SJSA1 (cell line): ENCODE measurements around the gene NEMP1. TPM values are rescaled to one million over a fixed set of nuclear protein-coding genes. Genes with fewer than 3 reads are reported as not detected.

Experiments used
- DNase-seq, 2 experiments: peaks; one replicate each; pipeline ENCODE4 v3.0.0-alpha.2; 2015 to 2020; ENCODE audit warnings: low spot score in 2 of 2, low read depth in 1 of 2
- H3K27ac ChIP-seq: fragments of 250-450 bp; sonication (Bioruptor Pico); 2 replicates; pipeline ENCODE4 v1.5.1; 2020; ENCODE audit warnings: mild to moderate bottlenecking, moderate library complexity
- H3K27me3 ChIP-seq: fragments of 250-450 bp; sonication (Bioruptor Pico); replicated peaks from 2 replicates; pipeline ENCODE4 v1.5.1; 2020; ENCODE audit warnings: mild to moderate bottlenecking, moderate library complexity
- H3K36me3 ChIP-seq: fragments of 250-450 bp; sonication (Bioruptor Pico); 2 replicates; pipeline ENCODE4 v1.5.1; 2020; ENCODE audit warnings: mild to moderate bottlenecking
- H3K4me1 ChIP-seq: fragments of 250-450 bp; sonication (Bioruptor Pico); replicated peaks from 2 replicates; pipeline ENCODE4 v1.6.1; 2021; ENCODE audit warnings: mild to moderate bottlenecking
- H3K4me3 ChIP-seq: fragments of 250-450 bp; sonication (Bioruptor Pico); 2 replicates; pipeline ENCODE4 v1.5.1; 2020; ENCODE audit warnings: mild to moderate bottlenecking
- H3K9me3 ChIP-seq: fragments of 250-450 bp; sonication (Bioruptor Pico); replicated peaks from 2 replicates; pipeline ENCODE4 v1.5.1; 2020; ENCODE audit warnings: mild to moderate bottlenecking
- total RNA-seq: library from RNA; depleted of rRNA; stranded (reverse); fragments of >200 nt; shearing (Covaris generic); gene quantifications from 2 replicates; pipeline ENCODE4 v1.2.3, GENCODE V29; 2014

Gene NEMP1
- total RNA-seq, 1 experiment from 2014 or later, result 40.3 TPM

DNA sequence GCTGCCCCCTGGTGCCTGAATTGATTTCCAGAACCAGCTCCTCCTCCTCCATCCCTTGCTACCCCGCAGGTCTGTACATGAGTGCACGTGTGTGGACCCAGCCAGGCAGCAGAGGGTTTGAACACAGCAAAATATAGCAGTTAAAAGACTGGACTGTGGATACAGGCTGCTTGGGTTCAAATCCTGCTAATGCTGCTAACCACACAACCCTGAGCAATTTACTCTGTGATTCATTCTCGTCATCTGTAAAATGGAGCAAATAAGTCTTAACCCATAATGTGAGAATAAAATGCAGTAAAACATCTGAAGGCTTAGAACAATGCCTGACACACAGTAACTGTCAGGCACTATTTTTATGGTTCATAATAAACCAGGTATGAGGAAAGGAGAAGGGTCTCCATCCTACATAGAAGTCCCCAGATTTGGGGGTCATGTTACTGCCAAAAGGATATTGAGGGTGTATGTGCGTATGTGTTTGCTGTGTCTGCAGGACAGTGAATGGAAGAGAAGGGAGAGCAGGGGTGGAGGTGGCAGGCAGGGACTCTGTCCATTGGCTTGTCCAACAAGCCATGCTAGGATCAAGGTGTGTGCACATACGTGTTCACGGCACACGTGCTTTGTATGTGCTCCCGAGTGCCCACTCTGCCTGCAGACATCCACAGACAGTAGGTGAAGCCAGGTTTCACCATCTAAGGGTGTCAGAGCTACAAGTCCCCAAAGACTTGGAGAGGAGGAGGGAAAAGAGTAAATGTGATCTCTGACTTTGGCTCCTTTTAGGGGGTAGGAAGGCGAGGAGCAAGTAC is 34.1 kb upstream of the NEMP1 start:
- DNase-seq, result no peak

DNA sequence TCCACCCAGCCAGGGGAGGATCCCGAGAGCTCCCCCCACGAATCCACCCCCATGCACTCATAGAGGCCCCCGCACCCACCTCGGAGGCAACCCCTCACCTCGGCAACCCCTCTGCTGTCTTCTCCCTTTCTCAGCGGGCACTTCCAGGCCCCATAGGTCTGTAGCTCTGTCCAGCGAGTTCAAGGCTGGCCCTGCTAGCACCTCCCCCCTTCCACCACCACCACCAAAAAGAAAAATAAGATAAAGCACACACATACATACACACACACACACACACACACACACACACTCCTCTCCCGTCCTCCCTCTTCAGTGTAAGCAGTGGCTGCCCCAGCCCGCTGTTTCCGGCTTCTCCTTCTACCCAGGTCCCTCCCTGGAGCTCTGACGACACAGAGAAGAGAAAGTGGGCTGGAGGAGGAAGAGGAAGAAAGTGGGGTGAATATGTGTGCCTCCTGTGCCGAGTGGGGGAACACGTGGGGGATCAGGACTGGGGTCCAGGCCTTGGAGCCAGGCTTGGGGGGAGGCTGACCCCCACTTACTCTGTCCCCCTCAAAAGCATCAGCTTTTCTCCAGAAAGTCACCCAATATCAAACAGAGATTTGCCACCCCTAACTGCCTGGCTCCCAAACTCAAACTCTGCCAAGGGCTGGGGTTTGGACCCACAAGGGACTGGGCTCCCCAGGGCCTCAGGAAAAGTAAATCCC is 32.6 kb upstream of the NEMP1 start, which contains the start of gene STAT6:
TSS of gene STAT6 (minus strand) at position 332 of the 704 bp plus-strand sequence. CDS start 3,084 bp downstream, outside the sequence.
- H3K4me3 ChIP-seq, result peak within 1 kb of the TSS; percentile 46
- peaks cover 18% of the 10 kb centered on the region for H3K36me3 ChIP-seq
- peak; percentile 80 for DNase-seq
- H3K9me3 ChIP-seq, result no peaks in the 10 kb centered on the region
- peak within 1 kb of the TSS; percentile 77 for H3K27ac ChIP-seq
- H3K27me3 ChIP-seq, result no peaks in the 10 kb centered on the region
- peaks cover 32% of the 10 kb centered on the region for H3K4me1 ChIP-seq

More for the DNA sequence above, 34.1 kb upstream of the NEMP1 start:
- peaks cover 32% of the 10 kb centered on the region for H3K4me1 ChIP-seq
- peak overlapping the region; percentile 46 for H3K4me3 ChIP-seq
- peak overlapping the region; percentile 77; the same call in 1 of the 2 replicates for H3K27ac ChIP-seq
- H3K27me3 ChIP-seq, result no peaks in the 10 kb centered on the region
- H3K9me3 ChIP-seq, result no peaks in the 10 kb centered on the region
- H3K36me3 ChIP-seq, result peaks cover 5% of the 10 kb centered on the region; the same call in 1 of the 2 replicates

DNA sequence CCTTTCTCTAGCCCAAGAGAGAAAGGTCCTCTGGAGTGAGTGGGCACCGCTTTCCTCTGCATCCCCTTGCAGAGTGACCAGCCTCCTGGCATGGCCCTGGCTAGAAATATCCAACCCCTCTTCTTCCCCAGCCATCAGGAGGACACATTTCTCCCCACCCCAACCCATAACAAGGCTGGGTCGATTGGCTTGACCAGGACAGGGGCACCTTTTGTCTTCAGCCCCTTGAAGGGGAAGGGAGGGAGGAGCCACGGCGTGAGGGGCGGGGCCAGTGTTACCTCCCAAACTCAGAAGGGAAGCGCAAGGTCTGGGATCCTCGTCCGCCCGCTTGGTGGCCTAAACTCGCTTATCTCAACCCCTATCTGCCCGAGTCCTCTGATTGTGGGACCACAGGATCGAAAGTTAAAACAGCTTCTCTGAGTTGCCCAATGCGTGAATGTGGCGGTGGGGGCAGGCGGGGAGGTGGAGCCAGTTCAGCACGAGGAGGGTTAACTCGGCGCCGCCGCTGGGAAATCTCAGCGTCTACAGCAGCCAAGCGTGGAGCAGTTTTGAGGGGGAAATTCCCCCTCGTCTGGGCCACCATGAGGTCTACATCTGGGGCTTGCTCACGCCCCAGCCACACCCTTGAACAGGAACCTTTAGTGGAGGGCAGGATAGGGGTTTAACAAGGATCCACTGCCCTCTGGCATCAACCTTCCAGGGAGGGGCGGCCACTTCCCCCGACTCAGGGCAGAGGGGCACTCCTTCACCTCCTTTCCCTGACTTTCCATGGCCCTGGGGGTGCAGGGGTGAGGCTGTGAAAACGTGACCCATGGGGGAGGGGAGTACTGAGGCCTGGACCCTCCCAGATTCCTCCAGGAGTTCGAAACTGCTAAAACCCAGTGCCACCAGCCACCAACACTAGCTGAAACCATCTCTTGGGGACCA is 31.8 kb upstream of the NEMP1 start:
- peaks cover 26% of the 10 kb centered on the region for H3K36me3 ChIP-seq
- H3K4me3 ChIP-seq, result peak overlapping the region; percentile 46
- H3K27ac ChIP-seq, result peak overlapping the region; percentile 77
- no peaks in the 10 kb centered on the region for H3K9me3 ChIP-seq
- no peaks in the 10 kb centered on the region for H3K27me3 ChIP-seq
- H3K4me1 ChIP-seq, result peaks cover 32% of the 10 kb centered on the region
- peak in 1 of 2 experiments; percentile 50 for DNase-seq

DNA sequence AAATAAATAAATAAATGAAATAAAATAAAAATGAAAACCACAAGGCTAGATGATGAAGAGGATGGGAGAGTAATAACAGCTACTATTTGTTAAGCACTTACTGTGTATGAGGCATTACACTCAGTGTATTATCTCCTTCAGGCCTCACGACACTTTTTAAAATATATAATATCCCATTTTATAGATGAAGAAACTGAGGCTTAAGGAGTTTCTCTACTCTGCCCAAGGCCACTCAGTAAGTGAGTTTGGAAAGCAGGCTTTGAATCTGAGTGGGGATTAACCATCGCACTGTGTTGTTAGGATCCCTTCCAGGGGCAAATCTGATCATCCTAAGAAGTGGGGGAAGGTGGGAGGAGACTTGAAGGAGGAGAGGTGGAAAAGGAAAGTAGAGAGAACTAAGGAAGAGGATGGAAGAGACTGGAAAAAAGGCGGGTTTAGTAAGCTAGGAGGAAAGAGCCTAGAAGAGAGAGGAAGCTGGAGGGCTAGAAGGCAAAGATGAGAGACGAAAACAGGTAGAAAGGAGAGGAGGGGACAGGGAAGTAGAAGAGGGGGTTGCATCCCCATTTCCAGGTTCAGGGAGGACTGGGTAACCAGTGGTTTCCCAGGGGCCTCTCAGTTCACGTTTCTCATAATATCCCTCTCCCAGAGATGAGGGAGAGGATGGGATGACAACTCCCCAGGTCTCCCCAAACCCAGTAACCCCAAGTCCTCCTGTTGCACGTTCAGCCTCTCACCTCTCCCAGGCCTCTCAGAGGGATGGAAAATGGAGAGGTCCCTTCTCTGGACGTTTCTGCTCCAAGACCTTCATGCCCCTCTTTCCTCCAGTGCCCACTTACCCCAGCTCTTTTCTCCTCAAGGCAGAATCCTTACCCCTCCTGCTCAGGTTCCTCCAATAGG is 30.9 kb upstream of the NEMP1 start:
- Histone ChIP-seq H3K4me1 (peaks cover 32% of the 10 kb centered on the region), H3K27me3 (no peaks in the 10 kb centered on the region), H3K9me3 (no peaks in the 10 kb centered on the region), H3K4me3 (peak overlapping the region; percentile 46), H3K36me3 (peaks cover 31% of the 10 kb centered on the region), H3K27ac (no peak overlapping the region)
- DNase-seq, result no peak

DNA sequence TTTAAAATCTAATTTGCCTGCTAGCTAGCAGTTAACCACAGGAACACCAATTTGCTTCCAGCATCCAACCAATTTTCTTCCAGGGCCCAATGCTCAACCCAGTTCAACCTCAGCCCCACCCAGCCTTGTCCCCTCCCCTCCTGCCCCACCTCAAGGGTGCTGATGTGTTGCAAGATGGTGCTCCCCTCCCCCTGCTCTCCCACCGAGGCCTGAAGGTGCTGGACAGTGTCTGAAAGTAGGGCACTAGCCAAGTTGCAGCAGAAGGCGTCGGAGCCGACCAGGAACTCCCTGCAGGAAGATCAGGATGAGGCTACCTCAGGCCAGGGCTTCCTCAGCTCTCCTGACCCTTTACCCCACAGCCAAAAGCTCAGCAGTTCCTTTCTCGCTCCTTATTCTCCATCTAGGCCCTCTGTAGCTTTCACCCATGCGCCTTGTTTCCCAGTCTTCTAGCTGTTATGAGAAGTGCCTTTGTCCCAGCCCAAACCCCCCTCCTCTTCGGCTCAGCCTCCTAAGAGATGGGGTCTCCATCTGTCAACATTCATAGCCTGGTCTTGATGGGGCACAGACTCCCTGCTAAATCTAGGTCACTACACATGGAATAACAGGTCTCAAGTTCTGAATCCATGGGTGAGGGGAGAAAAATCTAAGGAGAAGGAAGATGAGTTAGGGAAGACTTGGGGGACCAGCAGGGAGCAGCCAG is 29.0 kb upstream of the NEMP1 start:
- H3K4me1 ChIP-seq, result peaks cover 31% of the 10 kb centered on the region
- no peaks in the 10 kb centered on the region for H3K9me3 ChIP-seq
- H3K27ac ChIP-seq, result no peak overlapping the region
- H3K4me3 ChIP-seq, result no peak overlapping the region
- H3K27me3 ChIP-seq, result no peaks in the 10 kb centered on the region
- peaks cover 41% of the 10 kb centered on the region for H3K36me3 ChIP-seq
- DNase-seq, result no peak

DNA sequence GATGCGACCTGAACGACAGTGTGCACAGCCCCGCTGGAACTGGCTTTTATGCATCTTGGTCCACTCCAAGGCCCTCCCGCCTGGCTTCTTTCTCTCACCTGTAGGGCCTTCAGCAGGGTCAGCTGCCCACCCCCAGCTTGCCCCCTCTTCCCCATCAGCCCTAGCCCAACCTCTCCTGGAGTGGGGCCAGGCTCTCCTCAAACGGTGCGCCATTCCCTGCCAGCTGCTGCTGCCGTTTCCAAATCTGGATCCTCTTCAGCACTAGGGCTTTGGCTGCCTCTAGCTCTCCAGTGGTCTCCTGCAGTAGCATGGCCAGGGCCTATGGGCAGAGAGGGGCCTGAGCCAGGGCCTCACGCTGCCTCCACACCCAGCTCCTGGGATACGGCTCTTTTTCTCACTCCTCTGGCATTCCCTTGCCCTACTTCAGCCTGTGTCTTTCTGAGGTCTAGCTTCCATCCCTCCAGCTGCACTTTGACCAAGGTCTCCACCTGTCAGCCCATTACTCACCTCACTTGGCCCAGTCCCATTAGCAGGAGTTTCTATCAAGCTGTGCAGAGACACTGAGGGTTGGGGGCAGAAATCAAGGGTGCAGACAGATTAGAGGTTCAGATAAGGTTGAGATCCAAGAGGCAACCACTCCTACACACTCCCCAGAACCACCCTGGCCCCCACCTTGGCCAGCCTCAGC is 27.6 kb upstream of the NEMP1 start:
- H3K36me3 ChIP-seq, result peaks cover 43% of the 10 kb centered on the region
- peaks cover 16% of the 10 kb centered on the region for H3K4me1 ChIP-seq
- H3K27me3 ChIP-seq, result no peaks in the 10 kb centered on the region
- H3K9me3 ChIP-seq, result no peaks in the 10 kb centered on the region
- no peak overlapping the region for H3K4me3 ChIP-seq
- no peak overlapping the region for H3K27ac ChIP-seq
- DNase-seq, result no peak

DNA sequence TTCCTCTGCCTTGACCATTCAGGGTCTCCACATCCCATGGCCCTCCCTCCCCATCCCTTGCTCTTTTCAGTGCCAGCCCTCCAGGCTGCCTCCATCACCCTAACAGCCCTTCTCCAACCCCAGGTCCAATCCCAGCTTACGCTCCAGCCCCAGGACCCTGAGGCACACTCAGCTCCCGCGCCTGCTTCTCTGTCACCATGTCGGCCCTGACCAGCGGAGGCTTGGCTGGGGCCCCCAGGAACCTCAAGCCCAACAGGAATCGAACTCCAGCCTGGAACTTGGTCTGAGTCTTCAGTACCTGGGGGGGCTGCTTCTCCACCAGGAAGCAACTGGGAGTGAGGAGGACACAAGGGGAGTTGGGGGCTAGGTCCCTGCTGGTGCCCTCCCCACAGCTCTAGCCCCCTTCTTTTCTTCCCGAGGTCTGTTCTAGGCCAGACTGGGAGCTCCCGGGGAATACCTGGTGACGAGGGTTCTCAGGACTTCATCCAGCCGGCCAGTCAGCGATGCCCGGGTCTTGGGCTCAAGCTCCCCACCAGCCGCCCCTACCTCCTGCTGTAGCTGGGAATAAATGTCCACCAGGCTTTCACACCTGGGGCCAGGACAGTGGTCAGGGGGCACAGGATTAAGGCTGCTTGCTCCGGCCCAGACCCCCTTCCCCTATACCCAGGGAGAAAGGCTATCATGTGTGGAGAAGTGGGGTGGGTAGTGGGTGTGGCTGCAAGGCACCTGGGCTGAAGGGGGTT is 26.6 kb upstream of the NEMP1 start:
- Histone ChIP-seq H3K36me3 (peaks cover 43% of the 10 kb centered on the region), H3K27ac (no peak overlapping the region), H3K27me3 (no peaks in the 10 kb centered on the region), H3K9me3 (no peaks in the 10 kb centered on the region), H3K4me1 (peaks cover 7% of the 10 kb centered on the region), H3K4me3 (no peak overlapping the region)
- DNase-seq, result no peak

DNA sequence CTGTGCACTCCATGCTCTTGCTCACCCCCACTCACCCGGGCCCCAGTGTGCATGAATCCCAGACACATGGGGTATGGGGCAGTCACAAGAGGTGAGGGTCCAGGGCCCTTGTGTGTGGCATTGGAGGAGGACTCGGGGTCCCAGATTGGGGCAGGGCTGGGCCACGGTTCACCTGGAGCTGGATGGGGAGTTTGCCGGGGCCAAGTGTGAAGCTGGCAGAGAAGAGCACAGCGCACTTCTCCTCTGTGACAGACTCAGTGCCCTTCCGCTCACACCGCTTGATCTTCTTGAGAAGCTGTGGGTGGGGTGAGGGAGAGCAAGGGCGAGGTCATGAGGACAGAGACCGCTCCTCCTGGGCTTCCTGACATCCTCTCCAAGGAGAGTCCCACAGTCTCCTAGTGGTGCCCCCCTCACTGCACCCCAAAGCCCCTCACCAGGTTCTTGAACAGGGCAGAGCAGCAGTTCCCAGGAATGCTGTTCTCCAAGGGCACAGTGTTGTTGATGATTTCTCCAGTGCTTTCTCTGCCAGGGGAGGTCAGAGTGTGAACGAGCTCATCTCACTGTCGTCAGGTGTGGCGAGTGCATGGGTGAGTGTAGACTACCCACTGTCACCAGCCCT is 25.8 kb upstream of the NEMP1 start:
- Histone ChIP-seq H3K27ac (no peak overlapping the region), H3K36me3 (peaks cover 50% of the 10 kb centered on the region), H3K4me3 (no peak overlapping the region), H3K27me3 (no peaks in the 10 kb centered on the region), H3K9me3 (no peaks in the 10 kb centered on the region), H3K4me1 (no peaks in the 10 kb centered on the region; the same call in 1 of the 2 replicates)
- DNase-seq, result no peak

DNA sequence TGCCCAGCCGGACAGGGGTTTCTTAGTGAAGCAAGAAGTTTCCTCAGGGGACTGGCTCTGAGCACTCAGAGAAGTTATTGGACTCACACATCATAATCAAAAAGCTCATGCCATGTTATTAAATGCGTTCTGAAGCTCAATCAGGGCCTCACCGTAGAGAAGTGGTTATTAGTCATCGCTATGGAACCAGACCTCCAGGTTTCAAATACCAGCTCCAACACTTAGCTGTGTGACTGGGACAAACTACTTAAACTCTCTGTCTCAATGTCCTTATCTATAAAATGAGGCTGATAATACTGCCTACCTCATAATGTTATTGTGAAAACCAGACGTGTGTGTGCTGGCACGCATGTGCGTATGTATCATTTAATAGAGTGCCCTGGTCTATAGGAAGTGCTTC is 25.3 kb upstream of the NEMP1 start:
- Histone ChIP-seq H3K27me3 (no peaks in the 10 kb centered on the region), H3K4me3 (no peak overlapping the region), H3K9me3 (no peaks in the 10 kb centered on the region), H3K36me3 (peaks cover 49% of the 10 kb centered on the region), H3K27ac (no peak overlapping the region), H3K4me1 (no peaks in the 10 kb centered on the region; the same call in 1 of the 2 replicates)
- no peak for DNase-seq

DNA sequence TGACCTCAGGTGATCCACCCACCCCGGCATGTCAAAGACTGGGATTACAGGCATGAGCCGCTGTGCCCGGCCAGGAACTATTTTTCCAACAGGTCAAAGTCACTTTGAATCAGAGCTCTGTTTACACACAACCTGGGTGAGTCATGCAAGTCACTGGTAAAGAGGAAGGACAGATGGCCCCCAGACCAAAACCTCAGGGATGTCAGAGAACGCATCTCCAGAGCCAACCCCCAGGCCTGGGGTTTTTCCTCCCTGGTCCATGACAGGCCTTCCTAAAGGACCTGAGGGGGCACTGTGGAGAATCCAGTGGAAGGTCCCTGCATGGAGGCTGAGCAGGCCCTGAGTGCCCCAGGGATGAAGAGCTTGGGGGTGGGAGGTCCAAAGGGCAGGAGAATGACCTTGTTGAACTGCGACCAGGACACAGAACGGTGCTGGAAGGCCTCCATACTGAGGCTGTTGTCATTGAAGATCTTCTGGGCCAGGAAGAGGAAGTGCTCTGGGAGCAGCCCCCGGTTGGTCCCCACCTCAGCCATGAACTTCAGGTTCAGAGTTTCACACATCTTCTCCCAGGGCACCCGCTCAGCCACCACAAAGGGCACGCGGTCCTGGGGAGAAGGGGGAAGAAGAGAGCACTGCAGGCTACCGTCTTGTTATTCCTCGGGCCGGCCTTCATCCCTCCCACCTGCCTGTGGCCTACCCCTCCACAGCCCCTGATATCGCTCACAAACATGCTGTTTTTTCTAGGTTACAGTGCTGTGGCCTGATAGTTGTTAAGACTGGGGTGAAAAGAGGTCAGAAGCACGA is 23.5 kb upstream of the NEMP1 start:
- no peak for DNase-seq
- Histone ChIP-seq H3K4me3 (no peak overlapping the region), H3K9me3 (no peaks in the 10 kb centered on the region), H3K27me3 (no peaks in the 10 kb centered on the region), H3K36me3 (peaks cover 51% of the 10 kb centered on the region), H3K27ac (peak overlapping the region; percentile 5; the same call in 1 of the 2 replicates), H3K4me1 (peaks cover 4% of the 10 kb centered on the region)
